ENCODE measurements around the gene CALN1.

CALN1 gene

DNA sequence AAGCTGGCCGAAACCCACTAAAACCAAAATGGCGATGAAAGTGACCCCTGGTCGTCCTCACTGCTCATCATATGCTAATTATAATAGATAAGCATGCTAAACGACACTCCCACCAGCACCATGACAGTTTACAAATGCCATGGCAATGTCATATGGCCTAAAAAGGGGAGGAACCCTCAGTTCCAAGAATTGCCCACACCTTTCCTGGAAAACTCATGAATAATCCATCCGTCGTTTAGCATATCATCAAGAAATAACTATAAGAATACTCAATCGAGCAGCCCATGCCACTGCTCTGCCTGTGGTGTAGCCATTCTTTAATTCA, 422.0 kb downstream of the CALN1 start:
- in situ Hi-C loops (cut with MboI; ENCODE audit: low sequenced_read_pairs) = no loop called here

DNA sequence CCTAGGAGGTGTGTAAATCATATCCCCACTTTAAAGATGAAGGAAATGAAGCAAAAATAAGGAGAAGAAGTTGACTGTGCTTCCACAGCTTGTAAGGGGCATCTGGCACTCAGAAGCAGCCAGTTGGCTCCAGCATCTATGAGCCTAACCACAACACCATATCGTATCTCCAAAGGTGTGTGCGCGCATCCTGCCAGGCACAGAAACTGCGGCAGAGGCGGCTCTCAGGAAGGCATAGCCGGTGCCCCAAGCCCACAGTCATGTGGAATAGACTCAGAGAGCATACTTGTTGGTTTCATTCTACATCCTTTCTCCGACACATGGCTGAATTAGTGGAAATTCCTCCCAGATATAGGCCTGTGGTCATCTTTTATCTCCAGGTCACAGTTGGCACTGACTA, 423.9 kb downstream of the CALN1 start:
- DNase-seq (ENCODE audit: low spot score in 2 of 2) = no peak
- no peak overlapping the region for H3K4me3 ChIP-seq
- in situ Hi-C loops (cut with MboI; ENCODE audit: low sequenced_read_pairs) = no loop called here

More for the DNA sequence above, 422.0 kb downstream of the CALN1 start:
- DNase-seq (ENCODE audit: low spot score in 2 of 2) = no peak
- H3K4me3 ChIP-seq = no peak overlapping the region
- no peaks in the 10 kb centered on the region for H3K27me3 ChIP-seq (ENCODE audit: low read depth)
- no peaks in the 10 kb centered on the region for H3K9me3 ChIP-seq
- no peaks in the 10 kb centered on the region for H3K4me1 ChIP-seq
- no peaks in the 10 kb centered on the region for H3K36me3 ChIP-seq (replicated peaks)

DNA sequence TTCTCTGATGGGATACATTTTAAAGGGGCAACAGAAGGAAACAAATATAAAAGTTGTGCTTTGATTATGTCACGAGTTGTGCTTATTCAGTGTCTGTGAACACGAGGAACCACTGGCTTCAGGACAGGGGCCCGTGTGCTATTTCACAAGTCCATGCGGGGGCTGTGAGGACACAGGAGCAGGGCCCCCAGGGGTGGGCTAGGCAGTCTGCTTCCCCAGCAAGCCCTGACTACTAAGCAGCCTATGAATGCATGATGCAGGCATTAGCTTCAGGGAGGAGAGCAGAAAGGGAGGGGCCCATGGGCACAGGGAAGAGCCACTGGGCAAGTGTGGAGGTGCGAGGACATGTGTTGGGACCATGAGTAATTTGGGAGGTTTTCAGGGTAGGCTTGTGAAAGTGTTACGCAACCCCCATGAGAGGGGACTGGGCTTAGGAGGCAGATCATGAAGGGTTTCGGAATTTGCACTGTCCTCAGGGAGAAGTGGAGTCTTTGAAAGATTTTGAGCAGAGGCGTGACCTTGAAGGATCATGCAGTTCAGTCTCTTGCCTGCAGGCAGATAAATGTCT, 424.9 kb downstream of the CALN1 start:
- no peaks in the 10 kb centered on the region for H3K36me3 ChIP-seq (replicated peaks)
- in situ Hi-C loops (cut with MboI; ENCODE audit: low sequenced_read_pairs) = no loop called here
- no peaks in the 10 kb centered on the region for H3K9me3 ChIP-seq
- H3K4me1 ChIP-seq = no peaks in the 10 kb centered on the region
- no peaks in the 10 kb centered on the region for H3K27me3 ChIP-seq (ENCODE audit: low read depth)
- DNase-seq (ENCODE audit: low spot score in 2 of 2) = no peak
- no peak overlapping the region for H3K4me3 ChIP-seq

More for the DNA sequence above, 423.9 kb downstream of the CALN1 start:
- H3K36me3 ChIP-seq (replicated peaks) = no peaks in the 10 kb centered on the region
- H3K9me3 ChIP-seq = no peaks in the 10 kb centered on the region
- H3K4me1 ChIP-seq = no peaks in the 10 kb centered on the region
- no peaks in the 10 kb centered on the region for H3K27me3 ChIP-seq (ENCODE audit: low read depth)

DNA sequence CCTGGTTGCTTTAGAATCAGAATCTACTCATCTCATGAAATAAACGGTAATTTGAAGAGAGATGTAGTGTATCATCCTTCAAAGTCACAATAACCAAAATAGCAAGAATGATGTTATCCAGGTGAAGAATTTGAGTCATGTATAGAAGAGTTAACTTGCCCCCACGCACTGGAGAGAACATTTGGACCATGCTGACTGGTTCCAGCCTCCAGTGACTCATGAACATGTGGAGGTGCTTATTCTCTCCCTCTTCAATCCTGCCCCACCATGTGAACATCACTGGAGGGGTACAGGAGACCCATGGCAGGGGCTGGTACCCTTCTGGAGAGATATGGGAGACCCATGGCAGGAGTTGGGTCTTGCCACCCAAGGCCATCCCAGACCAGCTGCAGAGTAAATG, 427.8 kb downstream of the CALN1 start:
- no peak overlapping the region for H3K4me3 ChIP-seq
- in situ Hi-C loops (cut with MboI; ENCODE audit: low sequenced_read_pairs) = no loop called here
- no peaks in the 10 kb centered on the region for H3K9me3 ChIP-seq
- DNase-seq (ENCODE audit: low spot score in 2 of 2) = no peak
- no peaks in the 10 kb centered on the region for H3K36me3 ChIP-seq (replicated peaks)
- no peaks in the 10 kb centered on the region for H3K4me1 ChIP-seq
- no peaks in the 10 kb centered on the region for H3K27me3 ChIP-seq (ENCODE audit: low read depth)

DNA sequence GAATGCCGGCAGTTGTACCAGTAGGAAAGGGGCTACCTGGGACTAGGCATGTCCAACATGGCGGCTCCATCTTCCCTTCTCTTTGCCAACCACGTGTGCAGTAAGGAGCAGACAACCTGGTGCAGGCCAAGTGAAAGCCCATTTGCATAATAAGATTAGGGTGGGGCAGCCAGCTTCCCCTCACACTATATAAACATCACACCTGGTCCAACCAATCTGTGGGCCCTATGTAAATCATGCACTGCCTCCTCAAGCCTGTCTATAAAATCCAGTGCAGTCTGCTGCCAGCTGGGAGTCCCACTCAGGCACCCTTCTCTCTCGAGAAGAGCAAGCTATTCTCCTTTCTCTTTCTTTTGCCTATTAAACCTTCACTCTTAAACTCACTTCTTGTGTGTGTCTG, 429.3 kb downstream of the CALN1 start:
- H3K27me3 ChIP-seq (ENCODE audit: low read depth) = no peaks in the 10 kb centered on the region

DNA sequence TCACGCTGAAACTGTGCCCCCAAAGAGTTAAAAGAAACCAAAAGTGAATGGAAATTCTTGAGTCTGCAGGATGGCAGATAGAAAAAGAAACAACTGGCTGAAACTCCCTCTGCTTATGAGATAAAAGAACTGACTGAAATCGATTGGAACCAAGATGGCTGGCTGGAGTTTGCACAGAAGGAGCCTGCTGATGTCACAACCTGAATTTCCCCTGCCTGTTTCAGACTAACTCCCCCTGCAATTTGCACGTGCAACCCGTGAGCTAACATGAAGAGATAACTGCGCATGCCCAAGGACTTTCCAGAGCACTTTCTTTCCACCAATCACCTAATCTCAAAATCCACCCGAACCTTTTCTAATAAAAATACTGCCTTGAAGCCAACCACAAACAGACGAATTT, 435.5 kb downstream of the CALN1 start:
- DNase-seq (ENCODE audit: low spot score in 2 of 2) = no peak
- in situ Hi-C loops (cut with MboI; ENCODE audit: low sequenced_read_pairs) = no loop called here
- no peak overlapping the region for H3K4me3 ChIP-seq
- H3K4me1 ChIP-seq = no peaks in the 10 kb centered on the region
- no peaks in the 10 kb centered on the region for H3K9me3 ChIP-seq
- no peaks in the 10 kb centered on the region for H3K36me3 ChIP-seq (replicated peaks)
- H3K27me3 ChIP-seq (ENCODE audit: low read depth) = no peaks in the 10 kb centered on the region

More for the DNA sequence above, 429.3 kb downstream of the CALN1 start:
- Histone ChIP-seq H3K4me1 (no peaks in the 10 kb centered on the region), H3K4me3 (no peak overlapping the region), H3K9me3 (no peaks in the 10 kb centered on the region), H3K36me3 (replicated peaks) (no peaks in the 10 kb centered on the region)
- DNase-seq (ENCODE audit: low spot score in 2 of 2) = no peak
- in situ Hi-C loops (cut with MboI; ENCODE audit: low sequenced_read_pairs) = no loop called here

DNA sequence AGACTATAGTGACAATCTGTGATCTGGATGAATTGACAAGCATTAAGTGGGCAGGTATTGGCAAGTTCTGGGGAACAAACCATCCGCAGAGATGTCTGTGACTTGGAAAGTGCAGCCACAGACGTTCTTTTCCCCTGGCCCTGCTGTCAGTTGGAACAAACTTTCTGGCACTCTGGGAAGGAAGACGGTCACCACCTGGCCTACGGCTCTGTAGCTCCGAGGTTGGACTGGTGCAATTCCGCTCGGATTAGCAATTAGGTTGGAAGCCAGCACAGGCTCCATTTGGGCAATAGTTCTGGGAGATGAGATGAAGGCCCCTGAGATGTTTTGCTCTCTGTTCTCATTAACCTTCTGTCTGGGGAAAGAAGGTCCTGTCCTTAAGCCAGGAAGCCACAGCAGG, 437.5 kb downstream of the CALN1 start:
- Histone ChIP-seq H3K9me3 (no peaks in the 10 kb centered on the region), H3K4me1 (no peaks in the 10 kb centered on the region), H3K36me3 (replicated peaks) (no peaks in the 10 kb centered on the region), H3K27me3 (ENCODE audit: low read depth) (no peaks in the 10 kb centered on the region), H3K4me3 (no peak overlapping the region)
- in situ Hi-C loops (cut with MboI; ENCODE audit: low sequenced_read_pairs) = no loop called here
- no peak for DNase-seq (ENCODE audit: low spot score in 2 of 2)

DNA sequence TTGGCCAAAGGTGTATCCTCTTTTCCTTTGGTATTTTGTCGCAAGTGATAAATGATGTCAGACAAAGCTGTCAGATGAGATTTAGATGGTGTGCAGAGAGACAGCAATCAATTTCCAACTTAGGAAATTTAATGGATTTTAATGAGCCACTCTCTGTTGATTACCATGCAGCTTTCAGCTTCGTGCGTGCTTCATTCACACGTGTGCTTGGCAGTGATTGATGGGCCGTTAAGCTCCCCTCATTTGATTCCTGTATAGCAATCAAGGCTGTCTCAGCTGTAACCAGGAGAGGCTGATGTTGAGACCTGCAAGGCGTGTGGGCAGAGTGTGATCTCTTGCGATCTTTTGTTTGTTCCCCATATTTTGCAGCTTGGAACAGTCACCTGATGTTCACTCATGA, 439.6 kb downstream of the CALN1 start:
- in situ Hi-C loops (cut with MboI; ENCODE audit: low sequenced_read_pairs) = no loop called here
- Histone ChIP-seq H3K9me3 (no peaks in the 10 kb centered on the region), H3K36me3 (replicated peaks) (no peaks in the 10 kb centered on the region), H3K4me3 (no peak overlapping the region), H3K4me1 (no peaks in the 10 kb centered on the region), H3K27me3 (ENCODE audit: low read depth) (no peaks in the 10 kb centered on the region)
- DNase-seq (ENCODE audit: low spot score in 2 of 2) = no peak

DNA sequence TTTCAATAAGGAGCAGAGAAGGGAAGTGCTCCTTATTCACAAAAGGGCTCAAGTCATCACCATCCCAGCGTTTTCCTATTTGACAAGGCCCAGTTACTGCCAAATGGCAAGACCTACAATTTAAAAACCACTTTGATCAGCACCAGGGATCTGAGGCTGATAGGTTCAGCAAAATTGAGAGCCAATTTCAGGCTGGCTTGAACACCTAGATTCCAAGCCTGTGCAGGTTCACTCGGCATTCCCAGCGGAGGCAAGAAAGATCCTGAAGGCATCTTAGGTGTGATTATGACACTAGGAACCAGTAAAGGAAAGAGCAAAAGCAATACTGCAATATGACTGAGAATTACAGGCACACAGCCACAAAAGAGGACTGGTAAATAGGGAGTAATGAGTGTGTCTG, 441.4 kb downstream of the CALN1 start:
- no peaks in the 10 kb centered on the region for H3K4me1 ChIP-seq
- no peaks in the 10 kb centered on the region for H3K36me3 ChIP-seq (replicated peaks)
- in situ Hi-C loops (cut with MboI; ENCODE audit: low sequenced_read_pairs) = no loop called here
- H3K27me3 ChIP-seq (ENCODE audit: low read depth) = no peaks in the 10 kb centered on the region
- H3K4me3 ChIP-seq = no peak overlapping the region
- DNase-seq (ENCODE audit: low spot score in 2 of 2) = no peak
- H3K9me3 ChIP-seq = no peaks in the 10 kb centered on the region

DNA sequence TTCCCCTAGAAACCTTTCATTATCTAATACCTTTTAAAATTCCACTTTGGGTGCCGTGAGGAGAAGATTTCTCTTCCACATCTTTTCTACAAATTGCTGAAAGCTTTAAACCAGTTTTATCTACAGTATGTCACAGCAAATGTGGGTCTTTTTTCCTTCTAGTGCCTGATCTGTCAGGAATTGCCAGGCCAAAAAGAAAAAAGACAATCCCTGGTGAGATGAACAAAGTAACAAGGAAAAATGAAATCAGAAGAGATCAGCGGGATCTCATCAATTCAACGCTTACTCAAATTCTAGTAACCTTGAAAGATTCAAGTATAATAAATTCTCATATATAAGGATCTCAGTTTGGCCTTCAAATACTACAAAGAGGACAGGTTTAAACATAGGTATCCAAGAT, 449.5 kb downstream of the CALN1 start:
- H3K27me3 ChIP-seq (ENCODE audit: low read depth) = no peaks in the 10 kb centered on the region
- in situ Hi-C loops (cut with MboI; ENCODE audit: low sequenced_read_pairs) = no loop called here
- H3K4me3 ChIP-seq = no peak overlapping the region
- H3K36me3 ChIP-seq (replicated peaks) = no peaks in the 10 kb centered on the region
- DNase-seq (ENCODE audit: low spot score in 2 of 2) = no peak
- H3K9me3 ChIP-seq = no peaks in the 10 kb centered on the region; the same call in 1 of the 2 replicates
- no peaks in the 10 kb centered on the region for H3K4me1 ChIP-seq

DNA sequence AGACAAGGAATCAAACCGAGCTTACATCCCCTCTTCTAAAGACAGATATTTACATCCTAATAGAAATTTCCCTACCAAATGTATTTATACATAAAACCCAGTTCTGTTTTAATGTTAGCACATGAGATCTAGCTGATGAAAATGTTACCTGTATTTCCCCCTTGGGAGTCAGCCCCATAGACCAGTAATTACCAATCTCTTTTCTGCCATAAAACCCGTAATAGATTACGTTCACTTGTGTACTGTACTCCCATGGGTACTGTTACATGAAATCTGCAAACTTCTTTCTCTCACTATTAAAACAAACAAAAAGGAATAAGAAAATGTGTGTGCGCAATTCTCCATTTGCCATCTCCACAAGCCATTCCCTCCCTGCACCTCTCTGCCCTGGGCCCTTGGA, 450.9 kb downstream of the CALN1 start:
- H3K4me1 ChIP-seq = no peaks in the 10 kb centered on the region
- no peaks in the 10 kb centered on the region; the same call in 1 of the 2 replicates for H3K9me3 ChIP-seq
- in situ Hi-C loops (cut with MboI; ENCODE audit: low sequenced_read_pairs) = no loop called here
- no peak for DNase-seq (ENCODE audit: low spot score in 2 of 2)
- H3K36me3 ChIP-seq (replicated peaks) = no peaks in the 10 kb centered on the region
- H3K4me3 ChIP-seq = no peak overlapping the region
- no peaks in the 10 kb centered on the region for H3K27me3 ChIP-seq (ENCODE audit: low read depth)

DNA sequence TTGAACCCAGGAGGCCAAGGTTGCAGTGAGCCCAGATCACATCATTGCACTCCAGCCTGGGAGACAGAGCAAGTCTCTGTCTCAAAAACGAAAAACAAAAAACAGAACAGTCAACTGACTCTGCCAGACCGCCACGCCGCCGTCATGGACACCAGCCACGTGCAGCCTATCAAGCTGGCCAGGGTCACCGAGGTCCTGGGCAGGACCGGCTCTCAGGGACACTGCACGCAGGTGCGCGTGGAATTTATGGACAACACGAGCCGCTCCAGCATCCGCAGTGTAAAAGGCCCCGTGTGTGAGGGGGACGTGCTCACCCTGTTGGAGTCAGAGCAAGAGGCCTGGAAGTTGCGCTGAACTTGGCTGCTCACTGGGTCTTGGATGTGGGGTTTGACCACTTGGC, 470.0 kb downstream of the CALN1 start:
- Histone ChIP-seq H3K4me3 (no peak overlapping the region), H3K4me1 (no peaks in the 10 kb centered on the region), H3K9me3 (no peaks in the 10 kb centered on the region), H3K27me3 (ENCODE audit: low read depth) (no peaks in the 10 kb centered on the region), H3K36me3 (replicated peaks) (no peaks in the 10 kb centered on the region)
- in situ Hi-C loops (cut with MboI; ENCODE audit: low sequenced_read_pairs) = no loop called here
- no peak for DNase-seq (ENCODE audit: low spot score in 2 of 2)

DNA sequence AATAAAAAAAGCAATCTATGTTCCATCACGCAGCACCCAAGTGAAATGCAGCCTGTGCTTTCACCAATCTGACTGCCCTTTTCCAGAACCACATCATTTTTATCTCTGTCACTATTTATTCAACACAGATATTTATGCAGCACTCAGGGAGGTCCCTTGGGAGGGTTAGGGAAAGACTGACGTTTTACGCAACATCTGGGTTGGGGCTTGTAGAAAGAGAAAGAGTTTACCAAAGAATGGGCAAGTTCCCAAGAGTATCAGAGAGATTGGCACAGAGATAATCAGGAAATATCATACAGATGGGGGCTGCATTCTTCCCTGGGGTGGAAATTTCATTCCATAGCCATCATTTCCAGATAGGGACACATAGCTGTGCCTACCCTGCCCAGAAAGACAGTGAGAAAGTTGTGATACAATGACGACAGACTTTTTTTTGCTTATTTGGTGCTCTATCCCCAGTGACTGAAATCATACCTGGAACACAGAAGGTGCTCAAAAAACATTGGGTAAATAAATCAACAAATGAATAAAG, 474.2 kb downstream of the CALN1 start:
- in situ Hi-C loops (cut with MboI; ENCODE audit: low sequenced_read_pairs) = no loop called here
- no peak overlapping the region for H3K4me3 ChIP-seq
- H3K9me3 ChIP-seq = no peaks in the 10 kb centered on the region
- H3K27me3 ChIP-seq (ENCODE audit: low read depth) = no peaks in the 10 kb centered on the region
- no peaks in the 10 kb centered on the region for H3K4me1 ChIP-seq
- DNase-seq (ENCODE audit: low spot score in 2 of 2) = no peak
- no peaks in the 10 kb centered on the region for H3K36me3 ChIP-seq (replicated peaks)

DNA sequence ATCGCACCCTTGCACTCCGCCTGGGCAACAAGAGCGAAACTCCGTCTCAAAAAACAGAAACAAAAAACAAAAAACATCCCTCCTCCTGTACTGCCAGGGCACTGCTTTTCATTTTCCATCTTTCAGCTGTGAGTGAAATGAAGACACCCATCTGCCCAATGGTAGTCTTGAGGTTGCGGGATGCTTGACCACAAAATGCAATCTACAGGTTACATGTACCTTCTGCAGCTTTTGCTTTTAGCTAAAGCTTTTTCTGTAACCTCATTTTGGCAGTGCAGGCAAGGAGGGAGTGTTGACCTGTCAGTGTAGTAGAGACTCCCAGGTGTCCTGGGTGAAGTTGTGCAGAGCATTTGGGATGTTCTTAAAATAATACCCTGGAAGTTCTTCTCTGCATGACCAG, 476.5 kb downstream of the CALN1 start:
- Histone ChIP-seq H3K36me3 (replicated peaks) (no peaks in the 10 kb centered on the region), H3K9me3 (no peaks in the 10 kb centered on the region), H3K4me3 (no peak overlapping the region), H3K4me1 (no peaks in the 10 kb centered on the region), H3K27me3 (ENCODE audit: low read depth) (no peaks in the 10 kb centered on the region)
- no peak for DNase-seq (ENCODE audit: low spot score in 2 of 2)
- in situ Hi-C loops (cut with MboI; ENCODE audit: low sequenced_read_pairs) = no loop called here

DNA sequence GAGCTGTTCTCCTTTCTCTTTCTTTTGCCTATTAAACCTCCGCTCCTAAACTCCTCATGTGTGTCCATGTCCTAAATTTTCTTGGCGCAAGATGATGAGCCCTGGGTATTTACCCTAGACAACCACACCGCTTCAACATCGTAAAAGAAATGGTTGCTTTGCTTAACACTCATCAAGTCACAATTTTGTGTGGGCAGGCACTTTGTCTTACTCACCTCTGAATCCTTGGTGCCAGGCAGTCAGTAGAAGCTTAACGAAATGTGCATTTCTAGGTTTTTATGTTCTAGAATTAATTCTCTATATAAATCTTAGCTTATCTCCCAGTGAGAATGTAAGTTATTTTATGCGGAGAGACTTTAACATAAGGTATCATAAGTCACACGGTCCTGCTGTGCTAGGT, 478.7 kb downstream of the CALN1 start:
- Histone ChIP-seq H3K36me3 (replicated peaks) (no peaks in the 10 kb centered on the region), H3K9me3 (no peaks in the 10 kb centered on the region), H3K27me3 (ENCODE audit: low read depth) (no peaks in the 10 kb centered on the region), H3K4me3 (no peak overlapping the region), H3K4me1 (no peaks in the 10 kb centered on the region)
- no peak for DNase-seq (ENCODE audit: low spot score in 2 of 2)
- in situ Hi-C loops (cut with MboI; ENCODE audit: low sequenced_read_pairs) = no loop called here

Data from HAP-1 (cell line).